Measurements from ENCODE around the gene NFATC2.

NFATC2 gene

GRCh38 chr20:51389543-51390264 lies 152.8 kb downstream of the NFATC2 start:
- no peak for DNase-seq (ENCODE audit: low spot score)

- no peak for DNase-seq (ENCODE audit: low spot score)
Observed at GRCh38 chr20:51388756-51389542, 153.6 kb downstream of the NFATC2 start.

GRCh38 chr20:51388227-51388626 lies 154.3 kb downstream of the NFATC2 start:
- peak; percentile 23 for DNase-seq (ENCODE audit: low spot score)

GRCh38 chr20:51387125-51387875 lies 155.2 kb downstream of the NFATC2 start:
- no peak for DNase-seq (ENCODE audit: low spot score)

- no peak for DNase-seq (ENCODE audit: low spot score)
Observed at GRCh38 chr20:51386586-51386985, 155.9 kb downstream of the NFATC2 start.

- DNase-seq (ENCODE audit: low spot score): peak; percentile 53
Observed at GRCh38 chr20:51385646-51386530, 156.6 kb downstream of the NFATC2 start.

- no peak for DNase-seq (ENCODE audit: low spot score)
Observed at GRCh38 chr20:51384875-51385274, 157.6 kb downstream of the NFATC2 start.

- DNase-seq (ENCODE audit: low spot score): no peak
Observed at GRCh38 chr20:51383891-51384510, 158.5 kb downstream of the NFATC2 start.

GRCh38 chr20:51382986-51383821 lies 159.3 kb downstream of the NFATC2 start:
- DNase-seq (ENCODE audit: low spot score): no peak

- DNase-seq (ENCODE audit: low spot score): no peak
Observed at GRCh38 chr20:51382111-51382985, 160.2 kb downstream of the NFATC2 start.

- DNase-seq (ENCODE audit: low spot score): no peak
Observed at GRCh38 chr20:51381557-51381956, 161.0 kb downstream of the NFATC2 start.

GRCh38 chr20:51380401-51381385 lies 161.8 kb downstream of the NFATC2 start:
- DNase-seq (ENCODE audit: low spot score): no peak

GRCh38 chr20:51379601-51380341 lies 162.7 kb downstream of the NFATC2 start:
- no peak for DNase-seq (ENCODE audit: low spot score)

- DNase-seq (ENCODE audit: low spot score): no peak
Observed at GRCh38 chr20:51378171-51378928, 164.2 kb downstream of the NFATC2 start.

- DNase-seq (ENCODE audit: low spot score): no peak
Observed at GRCh38 chr20:51377132-51377531, 165.4 kb downstream of the NFATC2 start.

- DNase-seq (ENCODE audit: low spot score): no peak
Observed at GRCh38 chr20:51376111-51376510, 166.4 kb downstream of the NFATC2 start.

GRCh38 chr20:51375561-51375960 lies 167.0 kb downstream of the NFATC2 start:
- no peak for DNase-seq (ENCODE audit: low spot score)

Data from AG08396 (cell line).